ENCODE results near the gene CHURC1. TPM values are rescaled to one million over a fixed set of nuclear protein-coding genes. Genes with fewer than 3 reads are reported as not detected.
A peak's percentile ranks its signal among the peaks of the same experiment; 100 is the strongest.

CHURC1 gene
- total RNA-seq, 4 donors from 2014 or later = 88.0 to 183 (median 114) TPM

- H3K36me3 ChIP-seq = peaks cover 0 to 66% of the 10 kb centered on the region in 2 donors
- WGBS, 2 donors (ENCODE audit: low coverage in 1 of 2) = 57 to 63% methylated on average over 4 of the region's 4 CpGs
- ATAC-seq = no peak
- no peak overlapping the region for H3K27ac ChIP-seq
- no peaks in the 10 kb centered on the region for H3K9me3 ChIP-seq
- peaks cover 0 to 39% (median 15%) of the 10 kb centered on the region in 3 donors for H3K4me1 ChIP-seq
- H3K27me3 ChIP-seq = no peaks in the 10 kb centered on the region
- TF ChIP-seq POLR2AphosphoS5 (IDR thresholded peaks at IDR 0.05) (no peak), EP300 (IDR thresholded peaks at IDR 0.05) (no peak), POLR2A (IDR thresholded peaks at IDR 0.05) (no peak), CTCF (IDR thresholded peaks at IDR 0.05) (no peak)
- no peak overlapping the region for H3K4me3 ChIP-seq
Observed at GRCh38 chr14:64926398-64926995, 12.2 kb downstream of the CHURC1 start.

- peaks cover 0 to 39% (median 15%) of the 10 kb centered on the region in 3 donors for H3K4me1 ChIP-seq
- H3K27ac ChIP-seq = no peak overlapping the region
- ATAC-seq = no peak
- H3K4me3 ChIP-seq = no peak overlapping the region
- no peaks in the 10 kb centered on the region for H3K27me3 ChIP-seq
- WGBS, 2 donors (ENCODE audit: low coverage in 1 of 2) = 70 to 90% methylated on average over 3 of the region's 3 CpGs
- no peak for TF ChIP-seq EP300 (IDR thresholded peaks at IDR 0.05)
- TF ChIP-seq CTCF (IDR thresholded peaks at IDR 0.05) = no peak
- TF ChIP-seq POLR2A (IDR thresholded peaks at IDR 0.05) = no peak
- TF ChIP-seq POLR2AphosphoS5 (IDR thresholded peaks at IDR 0.05) = no peak
- H3K36me3 ChIP-seq = peaks cover 0 to 71% of the 10 kb centered on the region in 2 donors
- no peaks in the 10 kb centered on the region for H3K9me3 ChIP-seq
Observed at GRCh38 chr14:64927031-64927430, 12.8 kb downstream of the CHURC1 start.

GRCh38 chr14:64928239-64929013, 14.2 kb downstream of the CHURC1 start:
- peak overlapping the region in 1 of 4 donors; percentile 45 for H3K27ac ChIP-seq
- H3K4me3 ChIP-seq = no peak overlapping the region
- no peak for ATAC-seq
- H3K36me3 ChIP-seq = peaks cover 0 to 85% of the 10 kb centered on the region in 2 donors
- 86 to 87% methylated on average over 5 to 7 of the region's 7 CpGs for WGBS, 2 donors (ENCODE audit: low coverage in 1 of 2)
- H3K9me3 ChIP-seq = no peaks in the 10 kb centered on the region
- peaks cover 0 to 39% (median 15%) of the 10 kb centered on the region in 3 donors for H3K4me1 ChIP-seq
- TF ChIP-seq CTCF (IDR thresholded peaks at IDR 0.05) (no peak), EP300 (IDR thresholded peaks at IDR 0.05) (no peak)
- no peaks in the 10 kb centered on the region for H3K27me3 ChIP-seq

DNA sequence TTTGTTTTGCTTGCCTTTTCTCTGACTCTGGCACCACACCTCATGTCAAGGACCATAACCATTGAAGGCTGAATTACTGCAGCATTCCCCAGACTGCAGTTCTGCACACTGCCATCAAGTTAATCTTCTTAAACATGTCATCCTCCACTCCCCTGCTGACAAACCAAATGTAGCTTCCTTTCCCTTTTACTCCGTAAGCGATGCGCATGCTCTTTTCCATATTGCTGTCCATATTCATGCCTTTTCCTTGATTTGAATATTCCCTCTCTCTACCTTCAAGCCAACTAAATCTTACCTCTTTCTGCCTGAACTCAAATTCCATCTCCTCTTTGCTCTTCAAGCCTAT, 14.7 kb downstream of the CHURC1 start:
- Histone ChIP-seq H3K4me1 (peaks cover 0 to 35% (median 15%) of the 10 kb centered on the region in 3 donors), H3K36me3 (peaks cover 0 to 88% of the 10 kb centered on the region in 2 donors), H3K9me3 (no peaks in the 10 kb centered on the region), H3K27me3 (no peaks in the 10 kb centered on the region), H3K4me3 (no peak overlapping the region), H3K27ac (peak overlapping the region in 3 of 4 donors; percentile 45 to 58 (median 52))
- TF ChIP-seq POLR2AphosphoS5 (IDR thresholded peaks at IDR 0.05) = no peak
- TF ChIP-seq EP300 (IDR thresholded peaks at IDR 0.05) = no peak
- no peak for TF ChIP-seq POLR2A (IDR thresholded peaks at IDR 0.05)
- TF ChIP-seq CTCF (IDR thresholded peaks at IDR 0.05) = no peak
- WGBS, 2 donors (ENCODE audit: low coverage in 1 of 2) = 90 to 95% methylated on average over 3 of the region's 3 CpGs
- ATAC-seq = no peak

Measured in gastroesophageal sphincter (tissue), 4 donors.